ENCODE measurements around the gene LRRN1.
A peak's percentile ranks its signal among the peaks of the same experiment; 100 is the strongest.

The LRRN1 gene

GRCh38 chr3:3799173-3800079, at the start of gene LRRN1:
Gene LRRN1, plus strand, starts transcription at chr3:3799431. Its CDS starts 45,211 bp downstream, at chr3:3844642.
- DNase-seq (ENCODE audit: low read depth in 2 of 2): peak; percentile 9 to 27

- no peak for DNase-seq (ENCODE audit: low read depth in 2 of 2)
Measured at GRCh38 chr3:3753416-3753815, 45.8 kb upstream of the LRRN1 start.

GRCh38 chr3:3765661-3766060, 33.6 kb upstream of the LRRN1 start:
- no peak for DNase-seq (ENCODE audit: low read depth in 2 of 2)

GRCh38 chr3:3766140-3766539, 33.1 kb upstream of the LRRN1 start:
- no peak for DNase-seq (ENCODE audit: low read depth in 2 of 2)

- DNase-seq (ENCODE audit: low read depth in 2 of 2): no peak
Measured at GRCh38 chr3:3771094-3771493, 28.1 kb upstream of the LRRN1 start.

- no peak for DNase-seq (ENCODE audit: low read depth in 2 of 2)
Measured at GRCh38 chr3:3771567-3771966, 27.7 kb upstream of the LRRN1 start.

GRCh38 chr3:3772338-3772737, 26.9 kb upstream of the LRRN1 start:
- no peak for DNase-seq (ENCODE audit: low read depth in 2 of 2)

GRCh38 chr3:3772920-3773319, 26.3 kb upstream of the LRRN1 start:
- no peak for DNase-seq (ENCODE audit: low read depth in 2 of 2)

- no peak for DNase-seq (ENCODE audit: low read depth in 2 of 2)
Measured at GRCh38 chr3:3776607-3777006, 22.6 kb upstream of the LRRN1 start.

GRCh38 chr3:3778216-3778615, 21.0 kb upstream of the LRRN1 start:
- DNase-seq (ENCODE audit: low read depth in 2 of 2): no peak

- DNase-seq (ENCODE audit: low read depth in 2 of 2): no peak
Measured at GRCh38 chr3:3778641-3779270, 20.5 kb upstream of the LRRN1 start.

GRCh38 chr3:3782457-3782856, 16.8 kb upstream of the LRRN1 start:
- DNase-seq (ENCODE audit: low read depth in 2 of 2): no peak

GRCh38 chr3:3783210-3783609, 16.0 kb upstream of the LRRN1 start:
- no peak for DNase-seq (ENCODE audit: low read depth in 2 of 2)

GRCh38 chr3:3783696-3784095, 15.5 kb upstream of the LRRN1 start:
- no peak for DNase-seq (ENCODE audit: low read depth in 2 of 2)

GRCh38 chr3:3792391-3792790, 6.8 kb upstream of the LRRN1 start:
- DNase-seq (ENCODE audit: low read depth in 2 of 2): no peak

GRCh38 chr3:3798631-3799113, 559 bp upstream of the LRRN1 start:
- no peak for DNase-seq (ENCODE audit: low read depth in 2 of 2)

GRCh38 chr3:3800080-3800455, 837 bp downstream of the LRRN1 start:
- DNase-seq (ENCODE audit: low read depth in 2 of 2): no peak

- DNase-seq (ENCODE audit: low read depth in 2 of 2): no peak
Measured at GRCh38 chr3:3800685-3801493, 1.7 kb downstream of the LRRN1 start.

GRCh38 chr3:3801494-3801841, 2.2 kb downstream of the LRRN1 start:
- DNase-seq (ENCODE audit: low read depth in 2 of 2): no peak

- no peak for DNase-seq (ENCODE audit: low read depth in 2 of 2)
Measured at GRCh38 chr3:3802046-3802445, 2.8 kb downstream of the LRRN1 start.

GRCh38 chr3:3804560-3804959, 5.3 kb downstream of the LRRN1 start:
- DNase-seq (ENCODE audit: low read depth in 2 of 2): no peak

GRCh38 chr3:3806092-3806491, 6.9 kb downstream of the LRRN1 start:
- DNase-seq (ENCODE audit: low read depth in 2 of 2): no peak

All from stimulated activated CD8-positive, alpha-beta memory T cell treated with anti-CD3 and anti-CD28 coated beads, Interleukin-7, amount 100 ng/mL, for 1 hour (primary cell).